GM12878 (cell line): ENCODE measurements around the gene MUC12. TPM values are rescaled to one million over a fixed set of nuclear protein-coding genes. Genes with fewer than 3 reads are reported as not detected.

Source experiments
- ATAC-seq: fragments of 200-7000 bp; cut with Tn5 transposase; 3 replicates; pipeline ENCODE4 v1.9.1; 2020; ENCODE audit warnings: mild to moderate bottlenecking, moderate library complexity
- BruUV-seq: library from RNA; stranded (reverse); fragments of 400-500 nt; replicated peaks from 2 replicates; lab custom pipeline; 2021; lab: Mats Ljungman, UMichigan
- CTCF ChIA-PET: fragments of 300-600 bp; sonication (Branson Sonifier 250); formaldehyde crosslinking; extraction: SDS; loops from one replicate; lab custom pipeline; 2021; ENCODE audit warnings: inconsistent platforms; lab: Yijun Ruan, JAX
- POLR2A ChIA-PET: fragments of 350-600 bp; formaldehyde crosslinking; extraction: SDS; loops from one replicate; lab custom pipeline; 2021; ENCODE audit warnings: inconsistent platforms; lab: Charles Lee
- RAD21 ChIA-PET: fragments of 300-600 bp; sonication (Branson Sonifier 250); formaldehyde crosslinking; loops from one replicate; lab custom pipeline; 2023; ENCODE audit warnings: antibody characterized with exemption; ENCODE audit not compliant: unreplicated experiment; lab: Charles Lee
- SMC1A ChIA-PET: fragments of 300-600 bp; sonication (Branson Sonifier 250); formaldehyde crosslinking; loops from one replicate; lab custom pipeline; 2023; ENCODE audit not compliant: unreplicated experiment, uncharacterized antibody; lab: Charles Lee
- DNase-seq: peaks from one replicate; pipeline ENCODE4 v3.0.0-alpha.2; 2011; ENCODE audit warnings: low read depth, low spot score
- FAIRE-seq: peaks from 3 replicates; lab custom pipeline; 2011; peaks lifted over from hg19 to GRCh38; lab: Jason Lieb, UNC
- H2AFZ ChIP-seq: 2 replicates; pipeline ENCODE4 v1.6.0; 2011; ENCODE audit warnings: low read depth, low read length, control low read depth; ENCODE audit not compliant: control insufficient read depth
- H3K27ac ChIP-seq: 2 replicates; pipeline ENCODE4 v1.5.1; 2011; ENCODE audit warnings: control low read depth; ENCODE audit not compliant: control insufficient read depth, insufficient read depth
- H3K27me3 ChIP-seq, 2 experiments: replicated peaks in 1 of 2; 2 replicates each; pipeline versions ENCODE4 v1.6.0 to v1.6.1; 2011; ENCODE audit warnings: low read length in 1 of 2; ENCODE audit not compliant: control insufficient read depth in 2 of 2, insufficient read depth in 2 of 2
- H3K36me3 ChIP-seq, 2 experiments: 2 replicates each; pipeline ENCODE4 v1.5.1; 2011; ENCODE audit warnings: low read length in 1 of 2; ENCODE audit not compliant: control insufficient read depth in 2 of 2, insufficient read depth in 2 of 2
- H3K4me1 ChIP-seq: 2 replicates; pipeline ENCODE4 v1.6.1; 2011; ENCODE audit warnings: mild to moderate bottlenecking, low read length, moderate library complexity, mixed read lengths; ENCODE audit not compliant: control insufficient read depth, insufficient read depth
- H3K4me2 ChIP-seq: 2 replicates; pipeline ENCODE4 v1.6.0; 2011; ENCODE audit warnings: control low read depth; ENCODE audit not compliant: control insufficient read depth, insufficient read depth
- H3K4me3 ChIP-seq: fragments of 200-600 bp; sonication (generic); 2 replicates; pipeline ENCODE4 v1.5.1; 2016
- H3K79me2 ChIP-seq: 2 replicates; pipeline ENCODE4 v1.6.0; 2011; ENCODE audit warnings: low read length; ENCODE audit not compliant: control insufficient read depth, insufficient read depth
- H3K9ac ChIP-seq: 2 replicates; pipeline ENCODE4 v1.8.0; 2011; ENCODE audit warnings: low read length, control low read depth, mixed read lengths; ENCODE audit not compliant: control insufficient read depth, insufficient read depth
- H3K9me3 ChIP-seq: replicated peaks from 3 replicates; pipeline ENCODE4 v1.5.1; 2011; ENCODE audit warnings: mild to moderate bottlenecking, low read length; ENCODE audit not compliant: control insufficient read depth, insufficient read depth
- H4K20me1 ChIP-seq: 2 replicates; pipeline ENCODE4 v1.6.0; 2011; ENCODE audit not compliant: control insufficient read depth, insufficient read depth
- BCLAF1 ChIP-seq: fragments of 450-650 bp; IDR thresholded peaks from 2 replicates; pipeline ENCODE4 v1.6.1; 2017; ENCODE audit warnings: antibody characterized with exemption, mild to moderate bottlenecking, moderate library complexity
- CEBPB ChIP-seq, 2 experiments: fragments of 150-350 bp in 1 of 2; IDR thresholded peaks; 2 replicates each; pipeline ENCODE4 v1.6.1; 2012 to 2014; ENCODE audit warnings: low read depth in 2 of 2, low read length in 2 of 2, borderline replicate concordance in 1 of 2, inconsistent platforms in 1 of 2
- DPF2 ChIP-seq: fragments of 450-650 bp; IDR thresholded peaks from 2 replicates; pipeline ENCODE4 v1.6.1; 2017; ENCODE audit warnings: mild to moderate bottlenecking
- EZH2 ChIP-seq: IDR thresholded peaks from 2 replicates; pipeline ENCODE4 v1.6.1; 2012; ENCODE audit warnings: low read depth, mild to moderate bottlenecking, control low read depth, inconsistent platforms, low read length, borderline replicate concordance; ENCODE audit not compliant: control insufficient read depth
- FOXK2 ChIP-seq: fragments of 450-650 bp; IDR thresholded peaks from 2 replicates; pipeline ENCODE4 v1.6.1; 2017; ENCODE audit warnings: mild to moderate bottlenecking, moderate library complexity
- GABPA ChIP-seq: IDR thresholded peaks from 2 replicates; pipeline ENCODE4 v1.6.1; 2014; ENCODE audit warnings: antibody characterized with exemption, low read depth, mild to moderate bottlenecking, inconsistent platforms
- JUND ChIP-seq: IDR thresholded peaks from 2 replicates; pipeline ENCODE4 v1.6.1; 2012; ENCODE audit warnings: low read depth, mild to moderate bottlenecking, low read length, improper control_type of control experiment, moderate library complexity
- LARP7 ChIP-seq: fragments of 450-650 bp; IDR thresholded peaks from 2 replicates; pipeline ENCODE4 v1.6.1; 2017; ENCODE audit warnings: mild to moderate bottlenecking
- NKRF ChIP-seq: fragments of 450-650 bp; conservative IDR thresholded peaks from 2 replicates; pipeline ENCODE4 v1.6.1; 2017; ENCODE audit warnings: mild to moderate bottlenecking, moderate library complexity
- POU2F2 ChIP-seq: IDR thresholded peaks from 3 replicates; pipeline ENCODE4 v1.6.1; 2011; ENCODE audit warnings: low read depth, mild to moderate bottlenecking, low read length, borderline replicate concordance
- RFX5 ChIP-seq: IDR thresholded peaks from 2 replicates; pipeline ENCODE4 v1.6.1; 2011; ENCODE audit warnings: low read depth, low read length, improper control_type of control experiment
- SREBF2 ChIP-seq: IDR thresholded peaks from 2 replicates; pipeline ENCODE4 v1.6.1; 2012; ENCODE audit warnings: mild to moderate bottlenecking, low read length
- TCF12 ChIP-seq: IDR thresholded peaks from 2 replicates; pipeline ENCODE4 v1.6.1; 2011; ENCODE audit warnings: low read depth, mild to moderate bottlenecking, low read length
- ZNF384 ChIP-seq: IDR thresholded peaks from 2 replicates; pipeline ENCODE4 v1.6.1; 2012; ENCODE audit warnings: low read depth, mild to moderate bottlenecking, low read length, improper control_type of control experiment, borderline replicate concordance
- ZNF622 ChIP-seq: fragments of 450-650 bp; IDR thresholded peaks from 2 replicates; pipeline ENCODE4 v1.6.1; 2017; ENCODE audit warnings: mild to moderate bottlenecking, inconsistent platforms
- ZZZ3 ChIP-seq: IDR thresholded peaks from 2 replicates; pipeline ENCODE4 v1.6.1; 2011; ENCODE audit warnings: low read depth; ENCODE audit not compliant: control insufficient read depth, insufficient read length
- WGBS: methylation state at CpG from one replicate; pipeline ENCODE4 v1.1.6; 2016; ENCODE audit warnings: low lambda C conversion rate; ENCODE audit not compliant: insufficient replicate concordance, insufficient coverage; ENCODE audit errors: missing lambda C conversion rate; 5-methylcytosine and 5-hydroxymethylcytosine counted together
- in situ Hi-C: fragments of 300-500 bp; cut with MboI; formaldehyde crosslinking; loops from 9 replicates; pipeline ENCODE4 v1.14.3; 2018; ENCODE audit warnings: mixed read lengths
- intact Hi-C: fragments of 100-400 bp; cut with micrococcal nuclease; formaldehyde crosslinking; loops from one replicate; pipeline ENCODE4 v1.14.2; 2022; ENCODE audit not compliant: unreplicated experiment
- polyA plus RNA-seq, 11 experiments: library from polyadenylated mRNA; depleted of rRNA in 4 of 11; unstranded in 6 of 11; stranded (reverse) in 5 of 11; fragments of >200 nt; fragmentation: Nextera tagmentation in 4 of 11; fragmentation: Illumina TruSeq in 1 of 11; extraction: Ambion mirVana in 4 of 11; extraction: Trizol in 1 of 11; gene quantifications; 1 replicate in 1 of 11; 2 replicates in 10 of 11; pipeline versions ENCODE4 v1.2.1 to v1.2.3, GENCODE V29; 2011 to 2016; ENCODE audit warnings: inconsistent platforms in 2 of 11, missing spikeins in 2 of 11, low read depth in 1 of 11
- total RNA-seq, 4 experiments: library from RNA; depleted of rRNA in 3 of 4; stranded (reverse); fragments of >200 nt in 3 of 4; fragmentation: Illumina TruSeq in 1 of 4; extraction: Trizol in 1 of 4; gene quantifications; 2 replicates each; pipeline versions ENCODE4 v1.2.1 to v1.2.3, GENCODE V29; 2013 to 2021
- TF ChIP-seq, protein P1 (sequence below): fragments of 450-650 bp; IDR thresholded peaks from 2 replicates; pipeline ENCODE4 v1.6.1; 2016; ENCODE audit warnings: mild to moderate bottlenecking, moderate library complexity, borderline replicate concordance

Gene MUC12
- total and polyA plus RNA-seq, 10 of the 15 experiments (the other 5 are each of a cell fraction or from before 2014, with no cell fraction given) = 1.7 to 4.5 (median 2.6) TPM

DNA sequence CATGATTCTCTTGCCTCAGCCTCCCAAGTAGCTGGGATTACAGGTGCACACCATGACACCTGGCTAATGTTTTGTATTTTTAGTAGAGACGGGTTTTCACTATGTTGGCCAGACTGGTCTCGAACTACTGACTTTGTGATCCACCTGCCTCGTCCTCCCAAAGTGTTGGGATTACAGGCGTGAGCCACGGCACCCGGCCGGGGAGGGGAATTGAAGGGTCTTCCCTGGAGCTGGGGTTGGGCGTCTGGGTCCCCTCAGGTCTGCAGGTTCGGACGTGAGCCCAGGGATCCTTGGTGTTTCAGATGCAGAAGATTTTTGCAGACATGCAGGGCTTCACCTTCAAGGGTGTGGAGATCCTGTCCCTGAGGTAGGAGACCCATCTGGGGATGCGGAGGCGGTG, 6.0 kb upstream of the MUC12 start:
- Histone ChIP-seq H3K4me3 (no peak overlapping the region), H3K4me1 (no peaks in the 10 kb centered on the region), H3K36me3 (no peaks in the 10 kb centered on the region), H4K20me1 (peaks cover 3% of the 10 kb centered on the region), H3K9me3 (no peaks in the 10 kb centered on the region; the same call in 2 of the 3 replicates), H3K79me2 (no peaks in the 10 kb centered on the region), H3K4me2 (no peak overlapping the region), H3K27me3 (peaks cover 3 to 15% of the 10 kb centered on the region in 2 experiments; a peak in 3 of 4 replicates), H3K9ac (no peak overlapping the region), H3K27ac (no peak overlapping the region), H2AFZ (no peak overlapping the region)
- no peak for ATAC-seq
- ChIA-PET SMC1A (no interaction called here), POLR2A (no interaction called here), CTCF (no interaction called here), RAD21 (no interaction called here)
- no peak for DNase-seq
- no peak for FAIRE-seq
- no TSS peak for BruUV-seq
- in situ Hi-C loops = no loop called here
- 26% methylated on average over 12 of the region's 12 CpGs for WGBS
- intact Hi-C loops = no loop called here
- TF ChIP-seq SREBF2 (no peak), NKRF (no peak), POU2F2 (no peak), DPF2 (no peak), JUND (no peak), EZH2 (no peak), BCLAF1 (no peak), TCF12 (no peak), CEBPB (IDR thresholded peaks at IDR 0.05; ENCODE audit: borderline replicate concordance in 1 of 2, low read depth in 2 of 2, low read length in 2 of 2) (no peak), FOXK2 (no peak), GABPA (no peak), LARP7 (no peak), RFX5 (no peak), ZNF384 (no peak), ZNF622 (no peak), ZZZ3 (no peak)
- TF ChIP-seq, protein P1, sequence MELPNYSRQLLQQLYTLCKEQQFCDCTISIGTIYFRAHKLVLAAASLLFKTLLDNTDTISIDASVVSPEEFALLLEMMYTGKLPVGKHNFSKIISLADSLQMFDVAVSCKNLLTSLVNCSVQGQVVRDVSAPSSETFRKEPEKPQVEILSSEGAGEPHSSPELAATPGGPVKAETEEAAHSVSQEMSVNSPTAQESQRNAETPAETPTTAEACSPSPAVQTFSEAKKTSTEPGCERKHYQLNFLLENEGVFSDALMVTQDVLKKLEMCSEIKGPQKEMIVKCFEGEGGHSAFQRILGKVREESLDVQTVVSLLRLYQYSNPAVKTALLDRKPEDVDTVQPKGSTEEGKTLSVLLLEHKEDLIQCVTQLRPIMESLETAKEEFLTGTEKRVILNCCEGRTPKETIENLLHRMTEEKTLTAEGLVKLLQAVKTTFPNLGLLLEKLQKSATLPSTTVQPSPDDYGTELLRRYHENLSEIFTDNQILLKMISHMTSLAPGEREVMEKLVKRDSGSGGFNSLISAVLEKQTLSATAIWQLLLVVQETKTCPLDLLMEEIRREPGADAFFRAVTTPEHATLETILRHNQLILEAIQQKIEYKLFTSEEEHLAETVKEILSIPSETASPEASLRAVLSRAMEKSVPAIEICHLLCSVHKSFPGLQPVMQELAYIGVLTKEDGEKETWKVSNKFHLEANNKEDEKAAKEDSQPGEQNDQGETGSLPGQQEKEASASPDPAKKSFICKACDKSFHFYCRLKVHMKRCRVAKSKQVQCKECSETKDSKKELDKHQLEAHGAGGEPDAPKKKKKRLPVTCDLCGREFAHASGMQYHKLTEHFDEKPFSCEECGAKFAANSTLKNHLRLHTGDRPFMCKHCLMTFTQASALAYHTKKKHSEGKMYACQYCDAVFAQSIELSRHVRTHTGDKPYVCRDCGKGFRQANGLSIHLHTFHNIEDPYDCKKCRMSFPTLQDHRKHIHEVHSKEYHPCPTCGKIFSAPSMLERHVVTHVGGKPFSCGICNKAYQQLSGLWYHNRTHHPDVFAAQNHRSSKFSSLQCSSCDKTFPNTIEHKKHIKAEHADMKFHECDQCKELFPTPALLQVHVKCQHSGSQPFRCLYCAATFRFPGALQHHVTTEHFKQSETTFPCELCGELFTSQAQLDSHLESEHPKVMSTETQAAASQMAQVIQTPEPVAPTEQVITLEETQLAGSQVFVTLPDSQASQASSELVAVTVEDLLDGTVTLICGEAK = no peak
